CD14-positive monocyte (primary cell): ENCODE data around the gene MEI1. TPM values are rescaled to one million over a fixed set of nuclear protein-coding genes. Genes with fewer than 3 reads are reported as not detected.
A peak's percentile ranks its signal among the peaks of the same experiment; 100 is the strongest.

ENCODE experiments used
- DNase-seq, 3 donors: peaks; one replicate each; pipeline ENCODE4 v3.0.0-alpha.2; 2011 to 2022
- H2AFZ ChIP-seq: 2 replicates; pipeline ENCODE4 v1.6.0; 2012; ENCODE audit warnings: mild to moderate bottlenecking, low read depth, low read length, inconsistent platforms; ENCODE audit not compliant: insufficient read depth, poor library complexity, severe bottlenecking
- H3K27ac ChIP-seq, 2 donors: 1 replicate in 1 of 2; 2 replicates in 1 of 2; pipeline ENCODE4 v1.5.1; 2012 to 2013; ENCODE audit warnings: low read length in 2 of 2, control low read depth in 1 of 2, inconsistent platforms in 1 of 2, low read depth in 1 of 2, mild to moderate bottlenecking in 1 of 2
- H3K27me3 ChIP-seq, 2 donors: one replicate each; pipeline versions ENCODE4 v1.6.0 to v1.6.1; 2011 to 2013; ENCODE audit warnings: low read length in 2 of 2; ENCODE audit not compliant: control insufficient read depth in 2 of 2, insufficient read depth in 2 of 2
- H3K36me3 ChIP-seq, 2 donors: replicated peaks in 1 of 2; 1 replicate in 1 of 2; 2 replicates in 1 of 2; pipeline versions ENCODE4 v1.5.1 to v1.6.1; 2012 to 2013; ENCODE audit warnings: low read length in 2 of 2, control low read depth in 1 of 2, inconsistent platforms in 1 of 2, mild to moderate bottlenecking in 1 of 2; ENCODE audit not compliant: insufficient read depth in 2 of 2, control insufficient read depth in 1 of 2
- H3K4me1 ChIP-seq, 2 donors: 1 replicate in 1 of 2; 2 replicates in 1 of 2; pipeline versions ENCODE4 v1.5.1 to v1.6.1; 2012 to 2013; ENCODE audit warnings: low read length in 2 of 2, control low read depth in 1 of 2, inconsistent platforms in 1 of 2, mild to moderate bottlenecking in 1 of 2, moderate library complexity in 1 of 2; ENCODE audit not compliant: insufficient read depth in 2 of 2, control insufficient read depth in 1 of 2
- H3K4me2 ChIP-seq: replicated peaks from 2 replicates; pipeline ENCODE3; 2012; ENCODE audit warnings: low read length, moderate library complexity, mild to moderate bottlenecking; ENCODE audit not compliant: poor library complexity, severe bottlenecking; ENCODE audit errors: extremely low read depth
- H3K4me3 ChIP-seq, 3 experiments: fragments of 200-600 bp in 1 of 3; sonication (generic) in 1 of 3; replicated peaks in 1 of 3; 1 replicate in 2 of 3; 2 replicates in 1 of 3; pipeline ENCODE4 v1.5.1; 2011 to 2013; ENCODE audit warnings: low read length in 3 of 3, mild to moderate bottlenecking in 3 of 3, control low read depth in 2 of 3, low read depth in 2 of 3, inconsistent platforms in 1 of 3, moderate library complexity in 1 of 3
- H3K79me2 ChIP-seq: 2 replicates; pipeline ENCODE4 v1.6.0; 2012; ENCODE audit warnings: mild to moderate bottlenecking, control low read depth, inconsistent platforms, low read length, moderate library complexity; ENCODE audit not compliant: insufficient read depth
- H3K9ac ChIP-seq: 2 replicates; pipeline ENCODE4 v1.6.0; 2017; ENCODE audit warnings: low read length, mild to moderate bottlenecking; ENCODE audit not compliant: insufficient read depth, poor library complexity, severe bottlenecking
- H3K9me3 ChIP-seq, 2 donors: replicated peaks in 1 of 2; 1 replicate in 1 of 2; 2 replicates in 1 of 2; pipeline versions ENCODE4 v1.5.1 to v1.6.1; 2012 to 2013; ENCODE audit warnings: low read length in 2 of 2, control low read depth in 1 of 2; ENCODE audit not compliant: control insufficient read depth in 1 of 2, insufficient read depth in 1 of 2
- H4K20me1 ChIP-seq: 2 replicates; pipeline ENCODE4 v1.6.0; 2012; ENCODE audit warnings: mild to moderate bottlenecking, low read length, control low read depth, moderate library complexity; ENCODE audit not compliant: insufficient read depth
- H3K27ac Mint-ChIP-seq, 7 donors: one replicate each; pipeline ENCODE4 v1.8.0; 2020; ENCODE audit warnings: mild to moderate bottlenecking in 7 of 7, mixed read lengths in 7 of 7, moderate library complexity in 6 of 7, inconsistent platforms in 2 of 7
- H3K27me3 Mint-ChIP-seq, 3 donors: one replicate each; pipeline ENCODE4 v1.8.0; 2021 to 2022; ENCODE audit warnings: low read depth in 3 of 3, mild to moderate bottlenecking in 3 of 3, mixed read lengths in 3 of 3, moderate library complexity in 3 of 3, inconsistent platforms in 1 of 3
- H3K36me3 Mint-ChIP-seq, 2 donors: one replicate each; pipeline ENCODE4 v1.8.0; 2020; ENCODE audit warnings: mixed read lengths in 2 of 2, inconsistent platforms in 1 of 2, mild to moderate bottlenecking in 1 of 2
- H3K4me1 Mint-ChIP-seq: one replicate; pipeline ENCODE4 v1.8.0; 2020; ENCODE audit warnings: mild to moderate bottlenecking, mixed read lengths
- H3K4me3 Mint-ChIP-seq, 2 donors: one replicate each; pipeline ENCODE4 v1.8.0; 2020; ENCODE audit warnings: mild to moderate bottlenecking in 2 of 2, mixed read lengths in 2 of 2, moderate library complexity in 1 of 2
- H3K9me3 Mint-ChIP-seq, 7 donors: one replicate each; pipeline ENCODE4 v1.8.0; 2020 to 2022; ENCODE audit warnings: mixed read lengths in 7 of 7, mild to moderate bottlenecking in 6 of 7, moderate library complexity in 6 of 7, inconsistent platforms in 2 of 7
- WGBS: methylation state at CpG from one replicate; pipeline ENCODE4 v1.1.5; 2013; ENCODE audit warnings: missing lambda C conversion rate; ENCODE audit not compliant: insufficient coverage; 5-methylcytosine and 5-hydroxymethylcytosine counted together
- intact Hi-C, 2 donors: fragments of 100-400 bp; cut with micrococcal nuclease; formaldehyde crosslinking; loops; one replicate each; pipeline versions ENCODE4 v1.15.0 to v1.15.1; 2023
- polyA plus RNA-seq, 3 donors: library from polyadenylated mRNA; depleted of rRNA in 1 of 3; unstranded in 2 of 3; stranded (reverse) in 1 of 3; fragments of 300-500 nt in 2 of 3; fragments of >200 nt in 1 of 3; fragmentation: Illumina TruSeq in 2 of 3; gene quantifications; 1 replicate in 2 of 3; 2 replicates in 1 of 3; pipeline ENCODE4 v1.2.3, GENCODE V29; 2012 to 2021
- TF ChIP-seq, protein P1 (sequence below): fragments of 200-600 bp; IDR thresholded peaks from one replicate; pipeline ENCODE4 v1.8.0; 2022; ENCODE audit warnings: antibody characterized with exemption, mild to moderate bottlenecking

MEI1 gene
- polyA plus RNA-seq, 3 donors, result 12.3 to 40.0 (median 37.0) TPM

DNA sequence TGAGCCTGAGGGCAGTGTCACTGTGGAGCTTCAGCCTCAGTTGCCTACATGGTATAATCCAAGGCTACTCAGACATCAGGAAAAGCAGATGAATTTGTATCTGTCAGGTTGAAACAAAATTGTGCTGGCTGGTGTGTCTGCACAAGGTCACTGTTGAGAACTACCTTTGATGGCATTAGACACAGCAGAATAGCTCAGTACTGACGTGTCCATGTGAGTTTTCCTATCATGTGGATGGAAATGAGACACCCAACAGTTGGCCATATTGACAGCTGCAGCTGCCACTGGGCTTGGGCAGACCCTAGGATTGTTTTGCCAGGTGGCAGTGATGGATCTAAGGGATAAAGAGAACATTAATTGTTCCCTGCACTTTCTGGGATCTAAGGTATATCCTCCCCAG lies 116.9 kb downstream of the MEI1 start:
- H3K27ac ChIP-seq, result no peak overlapping the region
- TF ChIP-seq, protein P1, sequence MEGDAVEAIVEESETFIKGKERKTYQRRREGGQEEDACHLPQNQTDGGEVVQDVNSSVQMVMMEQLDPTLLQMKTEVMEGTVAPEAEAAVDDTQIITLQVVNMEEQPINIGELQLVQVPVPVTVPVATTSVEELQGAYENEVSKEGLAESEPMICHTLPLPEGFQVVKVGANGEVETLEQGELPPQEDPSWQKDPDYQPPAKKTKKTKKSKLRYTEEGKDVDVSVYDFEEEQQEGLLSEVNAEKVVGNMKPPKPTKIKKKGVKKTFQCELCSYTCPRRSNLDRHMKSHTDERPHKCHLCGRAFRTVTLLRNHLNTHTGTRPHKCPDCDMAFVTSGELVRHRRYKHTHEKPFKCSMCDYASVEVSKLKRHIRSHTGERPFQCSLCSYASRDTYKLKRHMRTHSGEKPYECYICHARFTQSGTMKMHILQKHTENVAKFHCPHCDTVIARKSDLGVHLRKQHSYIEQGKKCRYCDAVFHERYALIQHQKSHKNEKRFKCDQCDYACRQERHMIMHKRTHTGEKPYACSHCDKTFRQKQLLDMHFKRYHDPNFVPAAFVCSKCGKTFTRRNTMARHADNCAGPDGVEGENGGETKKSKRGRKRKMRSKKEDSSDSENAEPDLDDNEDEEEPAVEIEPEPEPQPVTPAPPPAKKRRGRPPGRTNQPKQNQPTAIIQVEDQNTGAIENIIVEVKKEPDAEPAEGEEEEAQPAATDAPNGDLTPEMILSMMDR, result no peak
- no peak overlapping the region for H3K4me3 Mint-ChIP-seq
- H3K27me3 Mint-ChIP-seq, result no peaks in the 10 kb centered on the region
- 89% methylated on average over 1 of the region's 1 CpG for WGBS
- no peaks in the 10 kb centered on the region for H3K9me3 ChIP-seq
- peaks cover 0 to 2% (median 0%) of the 10 kb centered on the region in 7 donors for H3K9me3 Mint-ChIP-seq
- H2AFZ ChIP-seq, result no peak overlapping the region
- no peak overlapping the region for H3K9ac ChIP-seq
- H3K79me2 ChIP-seq, result peaks cover 3% of the 10 kb centered on the region
- H3K36me3 Mint-ChIP-seq, result peaks cover 66 to 76% of the 10 kb centered on the region in 2 donors
- intact Hi-C loops, result no loop called here
- H3K4me2 ChIP-seq, result no peak overlapping the region
- H3K27ac Mint-ChIP-seq, result peak overlapping the region in 2 of 7 donors; percentile 16 to 37
- H3K4me1 ChIP-seq, result no peaks in the 10 kb centered on the region
- H3K36me3 ChIP-seq, result peaks cover 37 to 75% of the 10 kb centered on the region in 2 donors
- no peaks in the 10 kb centered on the region for H3K4me1 Mint-ChIP-seq
- H3K27me3 ChIP-seq, result no peaks in the 10 kb centered on the region
- no peak overlapping the region for H3K4me3 ChIP-seq
- DNase-seq, result no peak
- no peaks in the 10 kb centered on the region for H4K20me1 ChIP-seq

DNA sequence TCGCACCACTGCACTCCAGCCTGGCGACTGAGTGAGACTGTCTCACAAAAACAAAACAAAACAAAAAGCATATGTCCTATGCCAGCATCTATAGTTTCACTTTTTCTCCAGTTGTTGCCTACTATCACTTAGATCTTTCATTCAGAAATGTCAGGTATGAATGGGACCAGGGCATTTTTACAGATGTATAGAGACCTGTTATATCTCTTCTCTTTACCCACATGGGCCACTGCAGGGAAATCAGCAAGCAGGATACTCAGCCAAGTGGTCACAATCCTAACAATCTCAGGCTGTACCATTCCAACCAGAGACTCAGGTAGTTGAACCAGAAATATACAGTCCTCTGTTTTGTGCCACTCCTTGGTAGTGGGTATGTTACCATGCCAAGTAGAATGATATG lies 117.6 kb downstream of the MEI1 start:
- no peak overlapping the region for H2AFZ ChIP-seq
- H3K4me1 Mint-ChIP-seq, result no peaks in the 10 kb centered on the region
- H3K27me3 Mint-ChIP-seq, result no peaks in the 10 kb centered on the region
- no peak overlapping the region for H3K27ac ChIP-seq
- H3K4me1 ChIP-seq, result no peaks in the 10 kb centered on the region
- H3K9ac ChIP-seq, result no peak overlapping the region
- TF ChIP-seq, protein P1, result no peak
- H3K36me3 ChIP-seq, result peaks cover 34 to 73% of the 10 kb centered on the region in 2 donors
- no peak for DNase-seq
- H3K79me2 ChIP-seq, result peaks cover 3% of the 10 kb centered on the region
- H3K9me3 ChIP-seq, result no peaks in the 10 kb centered on the region
- no peaks in the 10 kb centered on the region for H3K27me3 ChIP-seq
- H3K4me3 Mint-ChIP-seq, result no peak overlapping the region
- H3K36me3 Mint-ChIP-seq, result peaks cover 65 to 74% of the 10 kb centered on the region in 2 donors
- peaks cover 0 to 2% (median 0%) of the 10 kb centered on the region in 7 donors for H3K9me3 Mint-ChIP-seq
- H3K4me2 ChIP-seq, result no peak overlapping the region
- WGBS, result 100% methylated on average over 2 of the region's 2 CpGs
- intact Hi-C loops, result no loop called here
- H3K27ac Mint-ChIP-seq, result no peak overlapping the region
- H3K4me3 ChIP-seq, result no peak overlapping the region
- no peaks in the 10 kb centered on the region for H4K20me1 ChIP-seq
